Esophagus (tissue), 2 donors: Measurements from ENCODE around the gene HDGFL3. TPM values are rescaled to one million over a fixed set of nuclear protein-coding genes. Genes with fewer than 3 reads are reported as not detected.

Source experiments
- H3K27ac ChIP-seq, 2 donors: one replicate each; pipeline ENCODE4 v1.5.1; 2013; ENCODE audit warnings: low read depth in 2 of 2, mild to moderate bottlenecking in 2 of 2, inconsistent platforms in 1 of 2, low read length in 1 of 2, moderate library complexity in 1 of 2
- H3K27me3 ChIP-seq, 2 donors: one replicate each; pipeline ENCODE4 v1.6.1; 2013; ENCODE audit warnings: low read length in 2 of 2, control low read depth in 1 of 2, mild to moderate bottlenecking in 1 of 2; ENCODE audit not compliant: insufficient read depth in 2 of 2, control insufficient read depth in 1 of 2
- H3K36me3 ChIP-seq, 2 donors: one replicate each; pipeline ENCODE4 v1.6.1; 2013; ENCODE audit warnings: low read length in 1 of 2; ENCODE audit not compliant: control insufficient read depth in 2 of 2, insufficient read depth in 2 of 2
- H3K4me1 ChIP-seq, 2 donors: one replicate each; pipeline ENCODE4 v1.6.1; 2013; ENCODE audit warnings: low read length in 1 of 2; ENCODE audit not compliant: control insufficient read depth in 2 of 2, insufficient read depth in 2 of 2
- H3K4me3 ChIP-seq, 2 donors: one replicate each; pipeline ENCODE4 v1.5.1; 2013; ENCODE audit warnings: low read length in 2 of 2, mild to moderate bottlenecking in 2 of 2, low read depth in 1 of 2, moderate library complexity in 1 of 2
- H3K9me3 ChIP-seq, 2 donors: one replicate each; pipeline ENCODE4 v1.6.1; 2013; ENCODE audit warnings: mild to moderate bottlenecking in 2 of 2, low read depth in 1 of 2, low read length in 1 of 2, moderate library complexity in 1 of 2; ENCODE audit not compliant: control insufficient read depth in 2 of 2, insufficient read depth in 1 of 2
- WGBS, 2 donors: extraction: QIAGEN DNeasy Blood & Tissue Kit; methylation state at CpG; one replicate each; pipeline ENCODE4 v1.1.7; 2013; 5-methylcytosine and 5-hydroxymethylcytosine counted together
- polyA plus RNA-seq, 2 donors: library from polyadenylated mRNA; stranded (reverse); fragments of 200-250 nt; gene quantifications; one replicate each; pipeline ENCODE4 v1.2.3, GENCODE V29; 2013
- donor health status: healthy with polysubstance abuse.
- donor health status: Bipolar disorder and iron deficiency.

The HDGFL3 gene
- polyA plus RNA-seq, 2 donors = 3.4 to 6.3 TPM

DNA sequence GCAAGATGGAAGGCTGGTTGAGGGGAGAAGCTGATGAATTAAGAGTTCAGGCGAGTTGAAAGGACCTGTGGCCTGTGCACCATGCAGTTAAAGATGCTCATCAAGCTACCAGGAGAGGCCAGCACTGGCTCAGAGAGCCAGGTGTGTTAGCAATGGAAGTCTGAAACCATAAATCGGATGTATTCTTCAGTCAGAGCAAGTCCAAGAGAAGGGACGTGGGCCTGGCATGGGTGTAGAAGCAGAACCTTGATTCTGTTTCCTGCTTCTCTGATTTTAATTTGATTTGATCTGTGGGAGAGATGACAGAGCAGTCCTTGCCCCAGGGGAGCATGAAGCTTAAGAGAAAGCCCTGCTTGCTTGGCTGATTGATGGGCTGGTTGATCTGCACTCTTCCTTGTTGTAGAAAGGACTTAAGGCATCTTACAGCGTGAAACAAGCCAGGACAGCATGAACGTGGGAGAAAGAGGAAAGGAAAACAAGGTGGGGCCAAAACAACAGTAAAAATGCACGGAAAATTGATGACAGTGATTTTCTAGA is 89.3 kb downstream of the HDGFL3 start:
- no peak overlapping the region for H3K4me3 ChIP-seq
- H3K27ac ChIP-seq = no peak overlapping the region
- no peaks in the 10 kb centered on the region for H3K4me1 ChIP-seq
- no peaks in the 10 kb centered on the region for H3K9me3 ChIP-seq
- WGBS, 2 donors = 57 to 64% methylated on average over 6 of the region's 6 CpGs
- no peaks in the 10 kb centered on the region for H3K27me3 ChIP-seq
- H3K36me3 ChIP-seq = no peaks in the 10 kb centered on the region

DNA sequence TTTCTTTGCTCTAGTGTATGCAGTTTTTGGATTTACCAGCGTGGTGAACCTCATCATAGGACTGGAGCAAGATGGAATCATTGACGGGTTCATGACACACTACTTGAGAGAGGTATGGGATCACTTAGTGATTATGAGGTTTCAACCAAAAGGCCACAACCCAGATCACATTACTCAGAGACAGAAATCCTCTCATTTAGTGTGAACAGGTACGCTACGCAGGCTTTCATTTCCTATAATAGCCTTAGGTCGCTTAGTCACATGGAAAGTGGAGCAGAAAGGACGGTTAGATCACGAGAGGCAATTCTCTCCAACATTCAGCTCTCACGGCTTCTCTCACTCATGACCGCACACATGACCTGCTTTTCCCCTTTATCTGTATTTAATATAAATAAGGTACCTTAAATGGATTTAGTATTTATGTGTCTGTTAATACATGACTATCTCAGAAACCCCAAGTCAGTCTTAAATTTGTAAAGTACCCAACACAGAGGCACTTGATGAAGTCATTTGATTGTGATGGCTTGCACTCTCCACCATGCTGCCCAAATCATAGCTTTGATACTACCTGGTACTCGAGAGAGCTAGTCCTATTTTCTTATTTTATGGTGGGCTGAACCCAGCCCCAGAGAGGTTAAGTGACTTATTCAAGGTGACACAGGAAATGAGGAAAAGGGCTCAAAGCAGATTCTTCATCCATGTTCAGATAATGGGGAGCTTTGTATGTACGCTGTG is 91.6 kb downstream of the HDGFL3 start:
- no peak overlapping the region for H3K27ac ChIP-seq
- 87 to 88% methylated on average over 11 of the region's 11 CpGs for WGBS, 2 donors
- no peaks in the 10 kb centered on the region for H3K36me3 ChIP-seq
- no peaks in the 10 kb centered on the region for H3K9me3 ChIP-seq
- H3K4me3 ChIP-seq = no peak overlapping the region
- no peaks in the 10 kb centered on the region for H3K4me1 ChIP-seq
- H3K27me3 ChIP-seq = no peaks in the 10 kb centered on the region

GRCh38 chr15:83115410-83115809 is 92.2 kb downstream of the HDGFL3 start:
- no peak overlapping the region for H3K4me3 ChIP-seq
- no peak overlapping the region for H3K27ac ChIP-seq
- WGBS, 2 donors = 86 to 93% methylated on average over 3 of the region's 3 CpGs
- no peaks in the 10 kb centered on the region for H3K27me3 ChIP-seq
- H3K9me3 ChIP-seq = no peaks in the 10 kb centered on the region
- no peaks in the 10 kb centered on the region for H3K36me3 ChIP-seq
- no peaks in the 10 kb centered on the region for H3K4me1 ChIP-seq

DNA sequence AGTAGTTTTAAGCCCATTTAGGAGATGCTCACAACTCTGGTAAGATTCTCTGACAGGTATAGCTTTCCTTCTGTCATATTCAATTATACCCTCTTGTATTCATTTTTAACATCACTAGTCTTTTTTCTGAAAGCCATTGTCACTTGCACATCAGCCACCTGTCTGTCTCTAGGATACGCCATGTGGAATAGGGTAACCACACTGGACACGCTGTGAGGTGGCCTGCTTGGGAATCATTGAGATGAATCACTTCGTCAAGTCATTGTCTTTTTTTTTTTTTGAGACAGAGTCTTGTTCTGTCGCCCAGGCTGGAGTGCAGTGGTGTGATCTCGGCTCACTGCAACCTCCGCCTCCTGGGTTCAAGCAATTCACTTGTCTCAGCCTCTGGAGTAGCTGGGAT is 92.8 kb downstream of the HDGFL3 start:
- H3K9me3 ChIP-seq = no peaks in the 10 kb centered on the region
- 93 to 94% methylated on average over 6 of the region's 6 CpGs for WGBS, 2 donors
- H3K36me3 ChIP-seq = no peaks in the 10 kb centered on the region
- H3K27ac ChIP-seq = no peak overlapping the region
- no peaks in the 10 kb centered on the region for H3K4me1 ChIP-seq
- H3K4me3 ChIP-seq = no peak overlapping the region
- H3K27me3 ChIP-seq = no peaks in the 10 kb centered on the region

GRCh38 chr15:83113881-83114674 is 93.5 kb downstream of the HDGFL3 start:
- Histone ChIP-seq H3K36me3 (no peaks in the 10 kb centered on the region), H3K27ac (peak overlapping the region in 1 of 2 donors; percentile 15), H3K27me3 (no peaks in the 10 kb centered on the region), H3K4me3 (no peak overlapping the region), H3K9me3 (no peaks in the 10 kb centered on the region), H3K4me1 (no peaks in the 10 kb centered on the region)
- WGBS, 2 donors = 79 to 82% methylated on average over 5 of the region's 5 CpGs

DNA sequence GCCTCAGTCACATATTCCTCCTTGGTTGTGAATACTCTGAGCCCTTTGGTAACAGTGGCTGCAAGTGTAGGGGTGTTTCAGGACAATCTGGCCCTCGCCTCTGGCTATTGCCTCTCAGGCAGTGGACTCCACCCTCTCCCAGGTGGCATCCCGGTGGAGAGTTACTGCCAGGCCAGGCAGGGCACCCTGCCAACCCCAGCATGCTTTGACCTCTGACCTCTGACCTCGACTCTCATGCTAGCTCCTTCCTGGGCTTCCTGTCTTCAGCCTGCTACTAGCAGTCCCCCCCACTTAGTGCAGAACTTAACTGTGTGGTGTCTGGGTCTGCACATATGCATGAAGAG is 94.7 kb downstream of the HDGFL3 start:
- no peaks in the 10 kb centered on the region for H3K36me3 ChIP-seq
- H3K27me3 ChIP-seq = peaks cover 0 to 7% of the 10 kb centered on the region in 2 donors
- no peaks in the 10 kb centered on the region for H3K9me3 ChIP-seq
- no peak overlapping the region for H3K4me3 ChIP-seq
- H3K27ac ChIP-seq = no peak overlapping the region
- H3K4me1 ChIP-seq = peaks cover 0 to under 1% of the 10 kb centered on the region in 2 donors
- WGBS, 2 donors = 30 to 43% methylated on average over 3 of the region's 3 CpGs

- no peak overlapping the region for H3K27ac ChIP-seq
- no peak overlapping the region for H3K4me3 ChIP-seq
- H3K36me3 ChIP-seq = no peaks in the 10 kb centered on the region
- H3K4me1 ChIP-seq = peaks cover 0 to 4% of the 10 kb centered on the region in 2 donors
- peaks cover 0 to 12% of the 10 kb centered on the region in 2 donors for H3K27me3 ChIP-seq
- 61 to 62% methylated on average over 8 of the region's 8 CpGs for WGBS, 2 donors
- no peaks in the 10 kb centered on the region for H3K9me3 ChIP-seq
These were observed 95.2 kb downstream of the HDGFL3 start for GRCh38 chr15:83112233-83112955.

DNA sequence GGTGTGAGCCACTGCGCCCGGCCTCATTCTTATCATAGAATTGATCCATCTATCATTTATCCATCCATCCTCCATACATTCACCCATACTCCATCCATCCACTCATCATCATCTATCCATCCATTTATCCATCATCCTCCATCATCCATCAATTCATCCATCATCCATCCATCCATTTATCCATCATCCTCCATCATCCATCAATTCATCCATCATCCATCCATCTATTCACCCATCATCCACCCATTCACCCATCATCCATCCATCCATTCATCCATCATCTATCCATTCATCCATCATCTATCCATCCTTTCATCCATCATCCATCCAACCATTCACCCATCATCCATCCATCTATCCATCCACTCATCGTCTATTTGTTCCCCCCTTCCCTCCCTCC is 96.5 kb downstream of the HDGFL3 start:
- H3K36me3 ChIP-seq = no peaks in the 10 kb centered on the region
- H3K27me3 ChIP-seq = peaks cover 0 to 16% of the 10 kb centered on the region in 2 donors
- H3K4me1 ChIP-seq = peaks cover 0 to 8% of the 10 kb centered on the region in 2 donors
- 93 to 100% methylated on average over 3 of the region's 3 CpGs for WGBS, 2 donors
- H3K4me3 ChIP-seq = no peak overlapping the region
- H3K9me3 ChIP-seq = no peaks in the 10 kb centered on the region
- H3K27ac ChIP-seq = no peak overlapping the region

GRCh38 chr15:83110381-83110780 is 97.2 kb downstream of the HDGFL3 start:
- no peaks in the 10 kb centered on the region for H3K36me3 ChIP-seq
- WGBS, 2 donors = 80 to 87% methylated on average over 3 of the region's 3 CpGs
- no peak overlapping the region for H3K4me3 ChIP-seq
- H3K27ac ChIP-seq = no peak overlapping the region
- H3K4me1 ChIP-seq = peaks cover 0 to 8% of the 10 kb centered on the region in 2 donors
- H3K27me3 ChIP-seq = peaks cover 0 to 16% of the 10 kb centered on the region in 2 donors
- no peaks in the 10 kb centered on the region for H3K9me3 ChIP-seq
